ENCODE data around the gene PTDSS2.

- TF ChIP-seq CTCF (IDR thresholded peaks at IDR 0.05; ENCODE audit: low read depth, low read length, missing input control) (no peak), SP1 (IDR thresholded peaks at IDR 0.05) (no peak), YY1 (IDR thresholded peaks at IDR 0.05) (no peak), REST (IDR thresholded peaks at IDR 0.05) (no peak), MAX (IDR thresholded peaks at IDR 0.05) (no peak), TAF1 (conservative IDR thresholded peaks at IDR 0.05) (no peak), EGR1 (IDR thresholded peaks at IDR 0.05; ENCODE audit: low read depth in 2 of 2) (no peak), HNF4G (IDR thresholded peaks at IDR 0.05) (no peak), GABPA (IDR thresholded peaks at IDR 0.05 in 1 of 2, conservative IDR thresholded peaks at IDR 0.05 in 1 of 2) (no peak), JUND (IDR thresholded peaks at IDR 0.05) (no peak), RAD21 (IDR thresholded peaks at IDR 0.05) (no peak), ZBTB33 (IDR thresholded peaks at IDR 0.05) (no peak)
Observed at GRCh38 chr11:416051-416756, 33.9 kb upstream of the PTDSS2 start.
